SJCRH30 (cell line): ENCODE measurements around the gene EFNA4. TPM values are rescaled to one million over a fixed set of nuclear protein-coding genes. Genes with fewer than 3 reads are reported as not detected.

Experiments used
- DNase-seq, 2 experiments: peaks; one replicate each; pipeline ENCODE4 v3.0.0-alpha.2; 2015 to 2020
- H3K27ac ChIP-seq: fragments of 250-450 bp; sonication (Bioruptor Pico); 2 replicates; pipeline ENCODE4 v1.5.1; 2020; ENCODE audit warnings: mild to moderate bottlenecking, moderate library complexity
- H3K27me3 ChIP-seq: fragments of 250-450 bp; sonication (Bioruptor Pico); 2 replicates; pipeline ENCODE4 v1.5.1; 2020; ENCODE audit warnings: mild to moderate bottlenecking, moderate library complexity
- H3K36me3 ChIP-seq: fragments of 250-450 bp; sonication (Bioruptor Pico); 2 replicates; pipeline ENCODE4 v1.5.1; 2020; ENCODE audit warnings: mild to moderate bottlenecking, moderate library complexity
- H3K4me1 ChIP-seq: fragments of 250-450 bp; sonication (Bioruptor Pico); 2 replicates; pipeline ENCODE4 v1.5.1; 2020; ENCODE audit warnings: mild to moderate bottlenecking, moderate library complexity
- H3K4me3 ChIP-seq: fragments of 250-450 bp; sonication (Bioruptor Pico); 2 replicates; pipeline ENCODE4 v1.5.1; 2020; ENCODE audit warnings: mild to moderate bottlenecking, moderate library complexity
- H3K9me3 ChIP-seq: fragments of 250-450 bp; sonication (Bioruptor Pico); replicated peaks from 2 replicates; pipeline ENCODE4 v1.5.1; 2020; ENCODE audit warnings: mild to moderate bottlenecking, moderate library complexity
- total RNA-seq: library from RNA; depleted of rRNA; stranded (reverse); fragments of >200 nt; shearing (Covaris generic); gene quantifications from 2 replicates; pipeline ENCODE4 v1.2.3, GENCODE V29; 2014

Gene EFNA4
- total RNA-seq, 1 experiment from 2014 or later = 15.3 TPM

DNA sequence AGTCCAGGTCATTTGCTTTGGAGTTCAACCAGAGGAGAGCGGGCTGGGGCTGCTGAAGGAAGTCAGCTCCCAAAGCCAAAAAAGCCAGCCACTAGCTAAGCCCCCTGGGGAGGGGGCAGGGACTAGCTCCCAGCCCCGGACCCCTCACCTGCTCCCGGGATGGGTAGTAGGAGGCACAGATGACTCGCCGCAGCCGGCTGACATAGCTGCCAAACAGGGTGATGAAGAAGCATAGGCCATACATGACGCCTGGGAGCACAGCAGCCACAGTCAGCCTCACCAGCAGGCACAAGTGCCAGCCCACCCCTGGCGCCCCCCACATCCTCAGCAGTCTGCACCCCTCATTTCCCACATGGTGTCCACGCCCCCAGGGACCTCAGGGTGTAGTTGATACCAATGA, 37.4 kb upstream of the EFNA4 start:
- Histone ChIP-seq H3K27ac (no peak overlapping the region), H3K9me3 (no peaks in the 10 kb centered on the region), H3K36me3 (no peaks in the 10 kb centered on the region), H3K27me3 (0 out of 2 replicates have a peak, but pooled peaks cover 5% of the 10 kb centered on the region), H3K4me1 (no peaks in the 10 kb centered on the region), H3K4me3 (no peak overlapping the region)
- no peak for DNase-seq

GRCh38 chr1:155026588-155026987, 37.0 kb upstream of the EFNA4 start:
- H3K36me3 ChIP-seq = no peaks in the 10 kb centered on the region
- H3K9me3 ChIP-seq = no peaks in the 10 kb centered on the region
- no peak overlapping the region for H3K27ac ChIP-seq
- H3K4me3 ChIP-seq = no peak overlapping the region
- H3K27me3 ChIP-seq = 0 out of 2 replicates have a peak, but pooled peaks cover 5% of the 10 kb centered on the region
- no peak for DNase-seq
- no peaks in the 10 kb centered on the region for H3K4me1 ChIP-seq

GRCh38 chr1:155029513-155030242, 33.9 kb upstream of the EFNA4 start:
- 0 out of 2 replicates have a peak, but pooled peaks cover 5% of the 10 kb centered on the region for H3K27me3 ChIP-seq
- no peak overlapping the region for H3K27ac ChIP-seq
- H3K9me3 ChIP-seq = no peaks in the 10 kb centered on the region
- H3K4me1 ChIP-seq = no peaks in the 10 kb centered on the region
- no peak overlapping the region for H3K4me3 ChIP-seq
- no peak for DNase-seq
- no peaks in the 10 kb centered on the region for H3K36me3 ChIP-seq

GRCh38 chr1:155030243-155030795, 33.2 kb upstream of the EFNA4 start:
- H3K9me3 ChIP-seq = no peaks in the 10 kb centered on the region
- no peaks in the 10 kb centered on the region for H3K36me3 ChIP-seq
- H3K27ac ChIP-seq = no peak overlapping the region
- 0 out of 2 replicates have a peak, but pooled peaks cover 5% of the 10 kb centered on the region for H3K27me3 ChIP-seq
- no peak overlapping the region for H3K4me3 ChIP-seq
- no peak for DNase-seq
- H3K4me1 ChIP-seq = no peaks in the 10 kb centered on the region

- H3K27me3 ChIP-seq = 0 out of 2 replicates have a peak, but pooled peaks cover 5% of the 10 kb centered on the region
- no peaks in the 10 kb centered on the region for H3K36me3 ChIP-seq
- no peak for DNase-seq
- no peak overlapping the region for H3K27ac ChIP-seq
- H3K9me3 ChIP-seq = no peaks in the 10 kb centered on the region
- no peak overlapping the region for H3K4me3 ChIP-seq
- no peaks in the 10 kb centered on the region for H3K4me1 ChIP-seq
These were observed 32.6 kb upstream of the EFNA4 start for GRCh38 chr1:155030899-155031298.

GRCh38 chr1:155032886-155033285, 30.7 kb upstream of the EFNA4 start:
- H3K9me3 ChIP-seq = no peaks in the 10 kb centered on the region
- no peaks in the 10 kb centered on the region for H3K4me1 ChIP-seq
- H3K36me3 ChIP-seq = no peaks in the 10 kb centered on the region
- no peak for DNase-seq
- H3K27ac ChIP-seq = no peak overlapping the region
- H3K27me3 ChIP-seq = 0 out of 2 replicates have a peak, but pooled peaks cover 5% of the 10 kb centered on the region
- no peak overlapping the region for H3K4me3 ChIP-seq

DNA sequence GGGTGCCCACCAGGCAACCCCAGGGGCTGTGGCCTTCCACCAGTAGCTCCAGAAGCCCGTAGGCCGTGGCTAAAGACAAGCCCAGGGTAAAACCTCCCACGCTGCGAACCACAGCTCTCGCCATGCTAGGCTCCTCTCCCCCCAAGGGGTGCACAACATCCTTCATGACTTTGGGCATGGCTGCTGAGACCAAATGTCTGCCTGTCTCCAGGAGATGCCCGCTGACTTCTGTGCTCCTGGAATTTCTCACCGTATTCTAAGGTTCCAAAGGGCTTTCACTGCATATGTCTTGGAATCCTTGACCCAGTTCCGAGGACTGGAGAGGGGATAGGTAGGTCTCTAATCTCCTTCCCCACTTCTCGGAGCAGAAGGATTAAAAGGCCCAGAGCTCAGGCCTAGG, 30.0 kb upstream of the EFNA4 start, which contains the start of the genes DCST1 and DCST2:
Gene DCST1 (plus strand): TSS at position 301 of the 400 bp plus-strand sequence. CDS start 213 bp downstream, outside the sequence.
Gene DCST2 (minus strand): TSS at position 258 of the 400 bp plus-strand sequence. CDS start 80 bp downstream, at position 178.
- Histone ChIP-seq H3K4me1 (no peaks in the 10 kb centered on the region), H3K27ac (no peak within 1 kb of the TSS), H3K27me3 (0 out of 2 replicates have a peak, but pooled peaks cover 9% of the 10 kb centered on the region), H3K36me3 (no peaks in the 10 kb centered on the region), H3K9me3 (no peaks in the 10 kb centered on the region), H3K4me3 (no peak within 1 kb of the TSS)
- no peak for DNase-seq

DNA sequence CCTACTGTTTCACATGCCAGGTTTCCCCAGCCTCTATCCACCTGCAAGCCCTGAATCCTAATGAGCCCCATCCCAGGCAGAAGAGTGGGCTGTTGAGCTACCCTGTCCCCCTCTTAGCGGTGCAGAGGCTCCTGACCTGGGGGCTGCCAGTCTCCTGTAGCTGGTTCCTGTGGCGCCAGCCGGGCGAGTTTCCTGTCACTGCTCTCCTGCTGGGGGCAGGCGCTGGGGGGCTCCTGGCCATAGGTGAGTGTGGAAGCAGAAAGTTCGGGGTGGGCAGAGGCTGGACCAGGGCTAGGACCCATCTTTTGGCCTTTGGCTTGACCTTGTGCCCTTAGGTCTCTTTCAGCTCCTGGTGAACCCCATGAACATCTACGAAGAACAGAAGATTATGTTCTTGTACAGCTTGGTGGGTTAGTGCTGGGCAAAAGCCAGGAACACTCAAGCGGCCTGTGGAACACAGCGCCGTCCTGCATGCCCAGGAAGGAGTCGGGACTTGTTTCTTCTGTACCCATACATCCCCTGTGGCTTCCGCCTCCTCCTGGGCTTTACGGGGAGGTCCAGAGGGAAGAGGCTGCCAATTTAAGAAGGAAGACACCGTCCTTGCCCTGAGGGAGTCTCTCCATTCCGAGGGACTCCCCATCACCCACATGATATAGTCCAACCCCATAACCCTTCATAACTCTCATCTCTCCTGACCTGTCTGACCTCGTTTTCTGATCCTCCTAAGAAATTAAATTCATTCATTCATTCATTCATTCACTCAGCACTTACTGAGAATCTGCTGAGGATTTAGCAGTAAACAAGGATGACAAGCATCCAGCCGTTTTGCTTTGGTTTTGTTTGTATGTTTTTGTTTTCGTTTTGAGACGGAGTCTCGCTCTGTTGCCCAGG, 29.0 kb upstream of the EFNA4 start:
- Histone ChIP-seq H3K27ac (no peak overlapping the region), H3K9me3 (no peaks in the 10 kb centered on the region), H3K27me3 (0 out of 2 replicates have a peak, but pooled peaks cover 4% of the 10 kb centered on the region), H3K36me3 (no peaks in the 10 kb centered on the region), H3K4me3 (no peak overlapping the region), H3K4me1 (peaks cover 2% of the 10 kb centered on the region; the same call in 1 of the 2 replicates)
- no peak for DNase-seq

DNA sequence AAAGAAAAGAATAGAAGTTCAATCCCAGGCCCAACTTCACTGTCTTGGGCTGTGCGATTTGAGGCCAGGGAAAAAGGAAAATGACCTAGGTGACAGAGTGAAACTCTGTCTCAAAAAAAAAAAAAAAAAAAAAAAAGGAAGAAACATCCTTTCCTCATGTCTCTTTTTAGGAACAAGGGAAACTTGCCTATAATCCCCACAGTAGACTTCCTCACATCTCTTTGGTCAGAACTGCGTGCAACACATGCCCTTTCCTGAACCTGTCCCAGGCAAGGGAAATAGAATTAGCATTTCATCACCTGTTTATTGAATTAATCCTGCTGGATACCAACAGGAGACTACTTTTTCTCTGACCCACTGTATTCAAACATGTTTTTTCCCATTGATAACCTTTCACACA, 27.6 kb upstream of the EFNA4 start:
- Histone ChIP-seq H3K27ac (no peak overlapping the region), H3K36me3 (no peaks in the 10 kb centered on the region), H3K27me3 (0 out of 2 replicates have a peak, but pooled peaks cover 4% of the 10 kb centered on the region), H3K4me1 (peaks cover 2% of the 10 kb centered on the region; the same call in 1 of the 2 replicates), H3K9me3 (no peaks in the 10 kb centered on the region), H3K4me3 (no peak overlapping the region)
- DNase-seq = no peak

DNA sequence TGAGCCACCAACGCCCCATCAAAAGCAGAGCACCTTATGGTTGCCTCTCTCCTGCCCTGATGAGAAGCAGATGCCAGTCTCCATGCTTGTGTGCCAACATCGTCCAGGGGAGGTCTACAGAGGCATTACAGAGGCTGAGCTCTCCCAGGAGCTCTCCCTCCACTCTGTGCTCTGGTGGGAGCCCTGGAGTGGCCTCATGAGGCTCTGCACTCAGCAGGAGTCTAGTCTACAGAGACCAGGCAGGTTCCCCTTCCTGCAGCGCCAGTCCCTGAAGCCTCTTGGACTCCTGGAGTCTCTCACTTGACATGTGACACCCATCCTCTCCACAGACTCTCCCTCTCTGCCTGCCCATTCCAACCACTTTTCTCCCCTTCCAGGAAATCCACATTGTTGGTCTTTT, 26.5 kb upstream of the EFNA4 start:
- no peak overlapping the region for H3K27ac ChIP-seq

GRCh38 chr1:155037851-155038441, 25.6 kb upstream of the EFNA4 start:
- Histone ChIP-seq H3K9me3 (no peaks in the 10 kb centered on the region), H3K36me3 (no peaks in the 10 kb centered on the region), H3K4me3 (no peak overlapping the region), H3K27me3 (0 out of 2 replicates have a peak, but pooled peaks cover 4% of the 10 kb centered on the region), H3K27ac (no peak overlapping the region), H3K4me1 (peaks cover 2% of the 10 kb centered on the region; the same call in 1 of the 2 replicates)
- DNase-seq = no peak

More for the DNA sequence above, 26.5 kb upstream of the EFNA4 start:
- Histone ChIP-seq H3K27me3 (0 out of 2 replicates have a peak, but pooled peaks cover 4% of the 10 kb centered on the region), H3K4me3 (no peak overlapping the region), H3K4me1 (peaks cover 2% of the 10 kb centered on the region; the same call in 1 of the 2 replicates), H3K9me3 (no peaks in the 10 kb centered on the region), H3K36me3 (no peaks in the 10 kb centered on the region)
- no peak for DNase-seq

- H3K27me3 ChIP-seq = 0 out of 2 replicates have a peak, but pooled peaks cover 4% of the 10 kb centered on the region
- no peak overlapping the region for H3K27ac ChIP-seq
- H3K4me1 ChIP-seq = peaks cover 2% of the 10 kb centered on the region; the same call in 1 of the 2 replicates
- no peak for DNase-seq
- no peaks in the 10 kb centered on the region for H3K36me3 ChIP-seq
- H3K4me3 ChIP-seq = no peak overlapping the region
- no peaks in the 10 kb centered on the region for H3K9me3 ChIP-seq
These were observed 24.8 kb upstream of the EFNA4 start for GRCh38 chr1:155038602-155039307.

DNA sequence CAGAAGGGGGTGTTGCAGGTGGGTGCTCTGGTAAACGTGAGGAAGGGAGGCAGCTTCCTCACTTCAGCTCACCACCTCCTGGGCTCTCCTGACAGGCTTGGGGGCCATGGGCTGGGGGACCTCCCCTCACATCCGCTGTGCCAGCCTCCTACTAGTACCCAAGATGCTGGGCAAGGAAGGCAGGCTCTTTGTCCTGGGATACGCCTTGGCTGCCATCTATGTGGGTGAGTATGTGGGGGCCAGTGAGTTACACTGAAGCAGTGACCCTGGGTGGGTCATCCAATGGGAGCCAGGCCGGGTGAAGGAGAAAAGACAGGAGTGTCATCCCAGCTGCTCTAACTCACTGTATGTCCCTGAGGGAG, 24.3 kb upstream of the EFNA4 start:
- Histone ChIP-seq H3K9me3 (no peaks in the 10 kb centered on the region), H3K4me1 (peaks cover 2% of the 10 kb centered on the region; the same call in 1 of the 2 replicates), H3K4me3 (no peak overlapping the region), H3K27ac (no peak overlapping the region), H3K36me3 (no peaks in the 10 kb centered on the region), H3K27me3 (0 out of 2 replicates have a peak, but pooled peaks cover 4% of the 10 kb centered on the region)
- DNase-seq = no peak
